HepG2 (cell line): ENCODE measurements around the gene CCDC192. TPM values are rescaled to one million over a fixed set of nuclear protein-coding genes. Genes with fewer than 3 reads are reported as not detected.

Source experiments
- ATAC-seq: fragments of 200-7000 bp; cut with Tn5 transposase; 3 replicates; pipeline ENCODE4 v1.9.1; 2020; ENCODE audit warnings: mild to moderate bottlenecking, moderate library complexity
- BruUV-seq: library from RNA; stranded (reverse); fragments of 400-500 nt; replicated peaks from 2 replicates; lab custom pipeline; 2021; lab: Mats Ljungman, UMichigan
- CTCF ChIA-PET: fragments of 300-600 bp; formaldehyde crosslinking; extraction: SDS; loops from one replicate; lab custom pipeline; 2021; ENCODE audit warnings: low total read pairs, inconsistent platforms, low intra/inter-chr PET ratio; lab: Yijun Ruan, JAX
- POLR2A ChIA-PET: fragments of 350-600 bp; sonication (Branson Sonifier 250); formaldehyde crosslinking; loops from one replicate; lab custom pipeline; 2020; ENCODE audit warnings: antibody characterized with exemption, inconsistent platforms; lab: Yijun Ruan, JAX
- DNase-seq: peaks from one replicate; pipeline ENCODE4 v3.0.0-alpha.2; 2015; ENCODE audit warnings: low spot score
- FAIRE-seq: peaks from 3 replicates; lab custom pipeline; 2011; peaks lifted over from hg19 to GRCh38; lab: Jason Lieb, UNC
- H2AFZ ChIP-seq: one replicate; pipeline ENCODE4 v1.6.1; 2011; ENCODE audit warnings: low read length, inconsistent platforms
- H3K27ac ChIP-seq: fragments of 300-600 bp; 3 replicates; pipeline ENCODE4 v1.8.0; 2011; ENCODE audit warnings: mixed run types, mild to moderate bottlenecking, mixed read lengths, low read length, inconsistent platforms; ENCODE audit not compliant: insufficient read depth; ENCODE audit errors: extremely low read length
- H3K27me3 ChIP-seq, 2 experiments: fragments of 200-600 bp in 1 of 2; 2 replicates in 1 of 2; 3 replicates in 1 of 2; pipeline versions ENCODE4 v1.6.0 to v1.8.0; 2011; ENCODE audit warnings: low read length in 2 of 2, mild to moderate bottlenecking in 2 of 2, moderate library complexity in 2 of 2, inconsistent platforms in 1 of 2; ENCODE audit not compliant: insufficient read depth in 2 of 2, control insufficient read depth in 1 of 2
- H3K36me3 ChIP-seq, 2 experiments: fragments of 200-600 bp in 1 of 2; replicated peaks in 1 of 2; 2 replicates in 1 of 2; 3 replicates in 1 of 2; pipeline versions ENCODE4 v1.5.1 to v1.8.0; 2011; ENCODE audit warnings: low read length in 2 of 2, inconsistent platforms in 1 of 2; ENCODE audit not compliant: insufficient read depth in 2 of 2, control insufficient read depth in 1 of 2
- H3K4me1 ChIP-seq: 2 replicates; pipeline ENCODE4 v1.5.1; 2012; ENCODE audit warnings: low read length, inconsistent platforms; ENCODE audit not compliant: insufficient read depth
- H3K4me2 ChIP-seq: 2 replicates; pipeline ENCODE4 v1.6.0; 2011; ENCODE audit warnings: low read depth, low read length, inconsistent platforms
- H3K4me3 ChIP-seq, 3 experiments: fragments of 200-600 bp in 1 of 3; sonication (generic), shearing (Covaris generic) in 1 of 3; replicated peaks in 1 of 3; 2 replicates each; pipeline ENCODE4 v1.5.1; 2011 to 2016; ENCODE audit warnings: low read length in 3 of 3, inconsistent platforms in 2 of 3, low read depth in 2 of 3, mild to moderate bottlenecking in 2 of 3, control low read depth in 1 of 3, mixed read lengths in 1 of 3; ENCODE audit not compliant: insufficient read depth in 1 of 3
- H3K79me2 ChIP-seq: one replicate; pipeline ENCODE4 v1.6.1; 2011; ENCODE audit warnings: low read length, inconsistent platforms; ENCODE audit not compliant: insufficient read depth
- H3K9ac ChIP-seq: 2 replicates; pipeline ENCODE4 v1.6.0; 2011; ENCODE audit warnings: mild to moderate bottlenecking, low read depth, low read length, inconsistent platforms; ENCODE audit not compliant: insufficient read depth
- H3K9me3 ChIP-seq: 2 replicates; pipeline ENCODE4 v1.5.1; 2012; ENCODE audit warnings: mild to moderate bottlenecking, low read length
- H4K20me1 ChIP-seq: 2 replicates; pipeline ENCODE4 v1.6.0; 2011; ENCODE audit warnings: inconsistent platforms, mild to moderate bottlenecking, low read length, moderate library complexity; ENCODE audit not compliant: insufficient read depth
- KLF11 ChIP-seq: IDR thresholded peaks from 2 replicates; pipeline ENCODE4 v1.6.1; 2016; ENCODE audit warnings: missing compliant biosample characterization
- KMT2B ChIP-seq: IDR thresholded peaks from 2 replicates; pipeline ENCODE4 v1.6.1; 2016; ENCODE audit warnings: missing genetic modification reagents, missing compliant biosample characterization
- NCOA2 ChIP-seq: sonication (generic); formaldehyde crosslinking; IDR thresholded peaks from 2 replicates; pipeline ENCODE4 v1.8.0; 2022; ENCODE audit warnings: inconsistent platforms
- RBFOX2 ChIP-seq: fragments of 200-400 bp; formaldehyde crosslinking; IDR thresholded peaks from 2 replicates; pipeline ENCODE4 v1.6.1; 2017; ENCODE audit warnings: low read depth, mild to moderate bottlenecking, low read length
- SMAD1 ChIP-seq: sonication (generic); formaldehyde crosslinking; IDR thresholded peaks from 2 replicates; pipeline ENCODE4 v1.4.0; 2020; ENCODE audit warnings: missing genetic modification reagents, low read depth, mild to moderate bottlenecking, borderline replicate concordance
- SRSF1 ChIP-seq: fragments of 200-400 bp; formaldehyde crosslinking; optimal IDR thresholded peaks from 2 replicates; pipeline ENCODE3; 2017; ENCODE audit warnings: mild to moderate bottlenecking, low read depth, low read length, moderate library complexity
- SRY ChIP-seq: sonication (generic); formaldehyde crosslinking; IDR thresholded peaks from 2 replicates; pipeline ENCODE4 v1.8.0; 2022; ENCODE audit warnings: mild to moderate bottlenecking, missing genetic modification reagents
- ZC3H4 ChIP-seq: sonication (generic); formaldehyde crosslinking; IDR thresholded peaks from 2 replicates; pipeline ENCODE4 v1.4.0; 2020; ENCODE audit warnings: missing genetic modification reagents, borderline replicate concordance
- ZIK1 ChIP-seq: sonication (generic); formaldehyde crosslinking; IDR thresholded peaks from 2 replicates; pipeline ENCODE4 v1.5.0; 2020; ENCODE audit warnings: mild to moderate bottlenecking, low read depth, missing genetic modification reagents, borderline replicate concordance
- ZNF136 ChIP-seq: sonication (generic); formaldehyde crosslinking; IDR thresholded peaks from 2 replicates; pipeline ENCODE4 v1.8.1; 2022; ENCODE audit warnings: low read depth, mild to moderate bottlenecking, moderate library complexity, missing genetic modification reagents
- ZNF232 ChIP-seq: sonication (generic); formaldehyde crosslinking; IDR thresholded peaks from 2 replicates; pipeline ENCODE4 v1.4.0; 2020; ENCODE audit warnings: missing genetic modification reagents, borderline replicate concordance
- ZNF354B ChIP-seq: sonication (generic); formaldehyde crosslinking; IDR thresholded peaks from 2 replicates; pipeline ENCODE4 v1.8.0; 2022; ENCODE audit warnings: mild to moderate bottlenecking, missing genetic modification reagents
- WGBS: methylation state at CpG from one replicate; pipeline ENCODE4 v1.1.6; 2017; ENCODE audit warnings: low lambda C conversion rate; 5-methylcytosine and 5-hydroxymethylcytosine counted together
- in situ Hi-C: cut with HindIII; loops from 2 replicates; pipeline ENCODE4 v1.10.0; 2017; ENCODE audit warnings: low pct_unique_long_range_greater_than_20kb; ENCODE audit not compliant: extremely low pct_ligation_motif_present
- intact Hi-C: fragments of 100-400 bp; cut with micrococcal nuclease; formaldehyde crosslinking; loops from one replicate; pipeline ENCODE4 v1.10.0; 2022; ENCODE audit not compliant: unreplicated experiment
- polyA plus RNA-seq, 8 experiments: library from polyadenylated mRNA; depleted of rRNA in 3 of 8; stranded (reverse) in 7 of 8; unstranded in 1 of 8; fragments of >200 nt; fragmentation: Illumina TruSeq in 4 of 8; extraction: Trizol in 4 of 8; gene quantifications; 2 replicates each; pipeline versions ENCODE4 v1.2.1 to v1.2.3, GENCODE V29; 2011 to 2016; ENCODE audit warnings: low read depth in 4 of 8, missing spikeins in 1 of 8, mixed read lengths in 1 of 8; ENCODE audit not compliant: insufficient read depth in 1 of 8
- total RNA-seq, 5 experiments: library from RNA; depleted of rRNA; stranded (reverse); fragments of >200 nt; fragmentation: Illumina TruSeq; extraction: Trizol; gene quantifications; 2 replicates each; pipeline ENCODE4 v1.2.3, GENCODE V29; 2016; ENCODE audit warnings: low read depth in 1 of 5
- TF ChIP-seq, protein P1 (sequence below): IDR thresholded peaks from 2 replicates; pipeline ENCODE4 v1.6.1; 2016; ENCODE audit warnings: control low read depth
- TF ChIP-seq, protein P2 (sequence below): sonication (generic); formaldehyde crosslinking; IDR thresholded peaks from 2 replicates; pipeline ENCODE4 v1.4.0; 2020; ENCODE audit warnings: missing genetic modification reagents
- TF ChIP-seq, protein P3 (sequence below): sonication (generic); formaldehyde crosslinking; IDR thresholded peaks from 2 replicates; pipeline ENCODE4 v1.9.0; 2021; ENCODE audit warnings: mild to moderate bottlenecking, missing genetic modification reagents
- TF ChIP-seq, protein P4 (sequence below): sonication (generic); formaldehyde crosslinking; IDR thresholded peaks from 2 replicates; pipeline ENCODE4 v1.8.1; 2023; ENCODE audit warnings: mild to moderate bottlenecking, inconsistent platforms, moderate library complexity, missing genetic modification reagents, borderline replicate concordance

CCDC192 gene
- total and polyA plus RNA-seq, 2 of the 13 experiments (the other 11 are each of a cell fraction or from before 2014, with no cell fraction given): not detected

DNA sequence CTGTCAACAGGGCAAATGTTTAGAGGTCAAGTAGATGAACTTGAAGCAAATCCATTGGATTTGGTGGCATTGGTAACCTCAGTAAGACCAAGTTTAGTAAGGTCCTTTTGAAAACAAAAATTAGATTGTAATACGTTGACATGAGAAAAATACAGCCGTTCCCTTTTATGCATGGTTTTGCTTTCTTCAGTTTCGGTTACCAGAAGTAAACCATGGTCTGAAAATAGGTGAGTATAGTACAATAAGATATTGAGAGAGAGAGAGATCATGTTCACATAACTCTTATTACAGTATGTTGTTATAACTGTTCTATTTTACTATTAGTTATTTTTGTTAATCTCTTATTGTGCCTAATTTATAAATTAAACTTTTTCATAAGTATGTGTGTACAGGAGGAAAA is 223.8 kb downstream of the CCDC192 start:
- CTCF ChIA-PET: no interaction called here
- H3K27ac ChIP-seq: no peak overlapping the region
- H3K4me3 ChIP-seq: no peak overlapping the region
- H3K9me3 ChIP-seq: no peaks in the 10 kb centered on the region
- no peaks in the 10 kb centered on the region for H3K36me3 ChIP-seq
- TF ChIP-seq, protein P1, sequence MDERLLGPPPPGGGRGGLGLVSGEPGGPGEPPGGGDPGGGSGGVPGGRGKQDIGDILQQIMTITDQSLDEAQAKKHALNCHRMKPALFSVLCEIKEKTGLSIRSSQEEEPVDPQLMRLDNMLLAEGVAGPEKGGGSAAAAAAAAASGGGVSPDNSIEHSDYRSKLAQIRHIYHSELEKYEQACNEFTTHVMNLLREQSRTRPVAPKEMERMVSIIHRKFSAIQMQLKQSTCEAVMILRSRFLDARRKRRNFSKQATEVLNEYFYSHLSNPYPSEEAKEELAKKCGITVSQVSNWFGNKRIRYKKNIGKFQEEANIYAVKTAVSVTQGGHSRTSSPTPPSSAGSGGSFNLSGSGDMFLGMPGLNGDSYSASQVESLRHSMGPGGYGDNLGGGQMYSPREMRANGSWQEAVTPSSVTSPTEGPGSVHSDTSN (CRISPR knock-in tag): no peak
- TF ChIP-seq SMAD1 (CRISPR knock-in tag) (no peak), ZNF354B (CRISPR knock-in tag) (no peak), ZIK1 (CRISPR knock-in tag) (no peak), SRY (no peak), NCOA2 (no peak), RBFOX2 (no peak), ZNF136 (CRISPR knock-in tag) (no peak), ZC3H4 (CRISPR knock-in tag) (no peak), SRSF1 (no peak), KLF11 (CRISPR knock-in tag) (no peak), KMT2B (no peak), ZNF232 (CRISPR knock-in tag) (no peak)
- TF ChIP-seq, protein P2, sequence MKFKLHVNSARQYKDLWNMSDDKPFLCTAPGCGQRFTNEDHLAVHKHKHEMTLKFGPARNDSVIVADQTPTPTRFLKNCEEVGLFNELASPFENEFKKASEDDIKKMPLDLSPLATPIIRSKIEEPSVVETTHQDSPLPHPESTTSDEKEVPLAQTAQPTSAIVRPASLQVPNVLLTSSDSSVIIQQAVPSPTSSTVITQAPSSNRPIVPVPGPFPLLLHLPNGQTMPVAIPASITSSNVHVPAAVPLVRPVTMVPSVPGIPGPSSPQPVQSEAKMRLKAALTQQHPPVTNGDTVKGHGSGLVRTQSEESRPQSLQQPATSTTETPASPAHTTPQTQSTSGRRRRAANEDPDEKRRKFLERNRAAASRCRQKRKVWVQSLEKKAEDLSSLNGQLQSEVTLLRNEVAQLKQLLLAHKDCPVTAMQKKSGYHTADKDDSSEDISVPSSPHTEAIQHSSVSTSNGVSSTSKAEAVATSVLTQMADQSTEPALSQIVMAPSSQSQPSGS (CRISPR knock-in tag): no peak
- TF ChIP-seq, protein P3, sequence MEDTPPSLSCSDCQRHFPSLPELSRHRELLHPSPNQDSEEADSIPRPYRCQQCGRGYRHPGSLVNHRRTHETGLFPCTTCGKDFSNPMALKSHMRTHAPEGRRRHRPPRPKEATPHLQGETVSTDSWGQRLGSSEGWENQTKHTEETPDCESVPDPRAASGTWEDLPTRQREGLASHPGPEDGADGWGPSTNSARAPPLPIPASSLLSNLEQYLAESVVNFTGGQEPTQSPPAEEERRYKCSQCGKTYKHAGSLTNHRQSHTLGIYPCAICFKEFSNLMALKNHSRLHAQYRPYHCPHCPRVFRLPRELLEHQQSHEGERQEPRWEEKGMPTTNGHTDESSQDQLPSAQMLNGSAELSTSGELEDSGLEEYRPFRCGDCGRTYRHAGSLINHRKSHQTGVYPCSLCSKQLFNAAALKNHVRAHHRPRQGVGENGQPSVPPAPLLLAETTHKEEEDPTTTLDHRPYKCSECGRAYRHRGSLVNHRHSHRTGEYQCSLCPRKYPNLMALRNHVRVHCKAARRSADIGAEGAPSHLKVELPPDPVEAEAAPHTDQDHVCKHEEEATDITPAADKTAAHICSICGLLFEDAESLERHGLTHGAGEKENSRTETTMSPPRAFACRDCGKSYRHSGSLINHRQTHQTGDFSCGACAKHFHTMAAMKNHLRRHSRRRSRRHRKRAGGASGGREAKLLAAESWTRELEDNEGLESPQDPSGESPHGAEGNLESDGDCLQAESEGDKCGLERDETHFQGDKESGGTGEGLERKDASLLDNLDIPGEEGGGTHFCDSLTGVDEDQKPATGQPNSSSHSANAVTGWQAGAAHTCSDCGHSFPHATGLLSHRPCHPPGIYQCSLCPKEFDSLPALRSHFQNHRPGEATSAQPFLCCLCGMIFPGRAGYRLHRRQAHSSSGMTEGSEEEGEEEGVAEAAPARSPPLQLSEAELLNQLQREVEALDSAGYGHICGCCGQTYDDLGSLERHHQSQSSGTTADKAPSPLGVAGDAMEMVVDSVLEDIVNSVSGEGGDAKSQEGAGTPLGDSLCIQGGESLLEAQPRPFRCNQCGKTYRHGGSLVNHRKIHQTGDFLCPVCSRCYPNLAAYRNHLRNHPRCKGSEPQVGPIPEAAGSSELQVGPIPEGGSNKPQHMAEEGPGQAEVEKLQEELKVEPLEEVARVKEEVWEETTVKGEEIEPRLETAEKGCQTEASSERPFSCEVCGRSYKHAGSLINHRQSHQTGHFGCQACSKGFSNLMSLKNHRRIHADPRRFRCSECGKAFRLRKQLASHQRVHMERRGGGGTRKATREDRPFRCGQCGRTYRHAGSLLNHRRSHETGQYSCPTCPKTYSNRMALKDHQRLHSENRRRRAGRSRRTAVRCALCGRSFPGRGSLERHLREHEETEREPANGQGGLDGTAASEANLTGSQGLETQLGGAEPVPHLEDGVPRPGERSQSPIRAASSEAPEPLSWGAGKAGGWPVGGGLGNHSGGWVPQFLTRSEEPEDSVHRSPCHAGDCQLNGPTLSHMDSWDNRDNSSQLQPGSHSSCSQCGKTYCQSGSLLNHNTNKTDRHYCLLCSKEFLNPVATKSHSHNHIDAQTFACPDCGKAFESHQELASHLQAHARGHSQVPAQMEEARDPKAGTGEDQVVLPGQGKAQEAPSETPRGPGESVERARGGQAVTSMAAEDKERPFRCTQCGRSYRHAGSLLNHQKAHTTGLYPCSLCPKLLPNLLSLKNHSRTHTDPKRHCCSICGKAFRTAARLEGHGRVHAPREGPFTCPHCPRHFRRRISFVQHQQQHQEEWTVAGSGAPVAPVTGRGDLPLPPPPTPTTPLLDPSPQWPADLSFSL: no peak
- TF ChIP-seq, protein P4, sequence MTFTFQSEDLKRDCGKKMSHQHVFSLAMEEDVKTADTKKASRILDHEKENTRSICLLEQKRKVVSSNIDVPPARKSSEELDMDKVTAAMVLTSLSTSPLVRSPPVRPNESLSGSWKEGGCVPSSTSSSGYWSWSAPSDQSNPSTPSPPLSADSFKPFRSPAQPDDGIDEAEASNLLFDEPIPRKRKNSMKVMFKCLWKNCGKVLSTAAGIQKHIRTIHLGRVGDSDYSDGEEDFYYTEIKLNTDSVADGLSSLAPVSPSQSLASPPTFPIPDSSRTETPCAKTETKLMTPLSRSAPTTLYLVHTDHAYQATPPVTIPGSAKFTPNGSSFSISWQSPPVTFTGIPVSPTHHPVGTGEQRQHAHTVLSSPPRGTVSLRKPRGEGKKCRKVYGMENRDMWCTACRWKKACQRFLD: no peak
- no peak overlapping the region for H3K9ac ChIP-seq
- no TSS peak for BruUV-seq
- H4K20me1 ChIP-seq: no peaks in the 10 kb centered on the region
- no peaks in the 10 kb centered on the region for H3K79me2 ChIP-seq
- no peak overlapping the region for H2AFZ ChIP-seq
- no peak for ATAC-seq
- intact Hi-C loops: no loop called here
- in situ Hi-C loops: no loop called here
- 0 out of 5 replicates have a peak, but pooled peaks cover 0 to 3% of the 10 kb centered on the region in 2 experiments for H3K27me3 ChIP-seq
- POLR2A ChIA-PET: no interaction called here
- FAIRE-seq: no peak
- no peaks in the 10 kb centered on the region for H3K4me1 ChIP-seq
- DNase-seq: no peak
- H3K4me2 ChIP-seq: no peak overlapping the region
- WGBS: 52% methylated on average over 3 of the region's 3 CpGs
